GM19395 (cell line): ENCODE results near the gene PAK3.

Experiments used
- ATAC-seq: cut with Tn5 transposase; IDR thresholded peaks from one replicate; pipeline ENCODE4 v1.9.1; 2021; ENCODE audit warnings: mild to moderate bottlenecking, moderate library complexity; ENCODE audit not compliant: unreplicated experiment

Gene PAK3

GRCh38 chrX:111095974-111096895, at the start of gene PAK3:
Gene PAK3, plus strand, starts transcription at chrX:111096191. Its CDS starts 26,913 bp downstream, at chrX:111123104.
- peak; percentile 54 for ATAC-seq

DNA sequence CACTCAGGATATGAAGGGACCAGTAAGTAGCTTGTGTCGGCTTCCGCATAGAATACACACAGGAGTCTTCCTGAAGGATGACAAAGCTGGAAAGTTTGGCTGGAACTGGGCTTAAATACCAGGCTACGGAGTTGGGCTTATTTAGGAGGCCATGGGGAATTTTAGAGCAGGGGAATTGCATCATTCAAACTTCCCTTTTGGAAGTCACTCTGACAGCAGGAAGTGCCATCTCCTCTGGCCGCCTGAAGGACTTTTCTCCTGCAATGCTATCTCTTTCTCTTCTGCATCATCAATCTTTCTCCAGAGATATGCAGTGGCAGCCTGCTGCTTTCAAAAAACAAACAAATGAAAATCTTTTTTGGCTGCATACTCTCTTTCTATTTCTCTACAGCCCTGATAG, 48.4 kb upstream of the PAK3 start:
- no peak for ATAC-seq

DNA sequence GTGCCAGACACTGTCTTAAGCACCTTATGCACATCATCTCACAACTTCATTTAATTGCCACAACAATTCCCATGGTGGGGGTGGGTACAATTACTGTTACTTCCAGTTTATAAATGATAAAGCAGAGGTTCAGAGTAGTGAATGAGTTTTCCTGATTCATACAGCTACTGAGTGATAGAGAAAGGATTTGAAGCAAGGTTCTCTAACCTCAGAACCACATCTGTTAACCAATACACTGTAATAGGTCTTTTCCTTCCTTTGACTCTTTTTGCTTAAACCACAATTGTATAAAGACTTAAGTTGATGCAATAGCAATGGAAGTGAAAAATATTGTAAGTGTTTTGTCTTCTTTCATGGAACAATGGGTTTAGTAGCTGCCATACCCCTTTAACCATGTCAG, 43.5 kb upstream of the PAK3 start:
- ATAC-seq = no peak

DNA sequence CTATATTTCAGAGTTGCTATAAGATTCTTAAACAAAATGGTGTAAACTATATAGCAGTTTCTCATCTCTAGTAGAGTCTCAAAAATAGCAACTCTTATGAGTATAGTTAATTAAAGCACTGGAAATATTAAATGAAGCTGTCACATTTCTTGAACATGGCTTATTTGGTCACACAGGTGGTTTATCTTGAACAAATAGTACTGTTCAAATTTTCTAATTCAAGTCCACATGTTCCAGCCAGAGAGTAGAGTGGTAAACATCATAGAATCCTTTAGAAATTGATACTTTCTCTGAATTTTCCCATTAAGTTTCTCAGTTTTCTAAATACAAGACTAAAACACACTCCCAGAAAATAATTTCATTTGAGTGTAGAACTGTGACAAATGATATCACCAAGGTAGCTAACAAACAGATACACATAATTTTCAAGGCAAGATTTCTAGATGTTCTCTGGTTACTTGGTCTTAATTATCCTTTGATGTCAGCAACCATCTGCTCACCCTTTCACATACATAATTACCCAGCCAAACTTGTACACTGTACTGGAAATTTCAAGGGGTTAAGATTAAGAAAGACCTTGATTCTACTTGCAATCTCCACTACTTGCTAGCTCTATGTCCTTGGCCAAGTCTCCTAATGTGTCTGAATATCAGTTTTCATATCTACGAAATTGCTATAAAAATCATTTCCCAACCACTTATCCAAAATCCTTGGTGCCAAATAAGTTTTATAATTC, 24.3 kb upstream of the PAK3 start:
- ATAC-seq = no peak

- no peak for ATAC-seq
These were observed 12.9 kb upstream of the PAK3 start for GRCh38 chrX:111083081-111083480.

DNA sequence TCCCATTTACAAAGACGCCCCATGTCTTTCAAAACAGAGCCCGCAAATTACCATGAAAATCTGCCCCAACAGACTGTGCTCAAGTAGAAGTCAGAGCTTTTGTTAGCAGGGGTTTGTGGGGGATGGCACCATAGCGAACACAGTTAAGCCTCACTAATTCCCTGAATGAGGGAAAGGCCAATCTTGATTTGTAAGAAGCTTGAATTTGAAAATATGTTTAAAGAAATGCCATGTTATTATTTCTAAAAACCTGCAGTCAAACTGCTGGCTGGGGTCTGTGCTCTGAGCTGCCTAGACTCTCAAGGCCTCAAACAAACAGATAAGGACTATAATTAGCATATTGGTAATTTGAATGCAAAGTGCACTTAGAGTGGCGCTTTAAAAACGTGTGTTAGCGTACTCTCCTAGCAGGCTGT, 9.4 kb upstream of the PAK3 start:
- ATAC-seq = no peak

DNA sequence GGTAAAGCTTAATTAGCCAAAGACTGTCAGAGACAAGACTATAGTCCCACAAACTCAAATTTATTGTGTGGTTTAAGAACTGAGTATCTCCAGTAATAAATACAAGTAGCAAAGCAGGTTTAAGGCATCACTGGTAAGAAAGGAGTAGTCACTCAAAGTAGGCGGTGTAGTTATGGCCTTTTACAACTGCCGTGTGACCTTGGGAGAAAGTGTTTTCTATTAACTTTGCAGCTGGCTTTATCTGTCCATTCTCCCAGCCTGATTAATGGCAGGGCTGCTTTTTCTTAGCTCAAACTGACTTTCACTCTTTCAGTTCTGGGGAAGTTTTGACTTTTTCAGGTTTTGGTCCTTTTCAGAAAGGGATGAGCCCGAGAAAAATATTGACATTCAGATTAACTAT, 7.4 kb upstream of the PAK3 start:
- no peak for ATAC-seq

- ATAC-seq = no peak
These were observed 5.5 kb upstream of the PAK3 start for GRCh38 chrX:111090458-111090857.

GRCh38 chrX:111098874-111099273, 2.9 kb downstream of the PAK3 start:
- no peak for ATAC-seq

DNA sequence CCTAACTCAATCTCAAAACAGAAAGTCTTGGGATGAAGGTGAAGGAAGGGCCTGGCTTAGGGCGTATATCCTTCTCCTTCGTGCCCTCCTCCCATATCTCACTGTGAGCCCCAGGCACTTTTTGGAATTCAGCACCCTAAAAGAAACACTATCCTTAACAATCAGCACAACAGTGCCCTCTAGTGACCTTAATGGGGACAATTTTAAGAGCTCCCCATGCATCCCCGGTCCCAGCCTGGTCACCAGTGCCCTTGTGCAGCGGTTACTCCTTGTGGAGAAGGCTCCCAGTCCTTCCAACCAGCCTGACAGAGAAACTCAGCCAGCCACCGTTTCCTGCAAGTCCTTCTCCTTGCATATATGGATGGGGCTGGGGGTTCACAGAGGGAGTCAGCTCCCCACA, 4.2 kb downstream of the PAK3 start:
- ATAC-seq = peak; percentile 64

- no peak for ATAC-seq
These were observed 5.6 kb downstream of the PAK3 start for GRCh38 chrX:111101580-111101979.

DNA sequence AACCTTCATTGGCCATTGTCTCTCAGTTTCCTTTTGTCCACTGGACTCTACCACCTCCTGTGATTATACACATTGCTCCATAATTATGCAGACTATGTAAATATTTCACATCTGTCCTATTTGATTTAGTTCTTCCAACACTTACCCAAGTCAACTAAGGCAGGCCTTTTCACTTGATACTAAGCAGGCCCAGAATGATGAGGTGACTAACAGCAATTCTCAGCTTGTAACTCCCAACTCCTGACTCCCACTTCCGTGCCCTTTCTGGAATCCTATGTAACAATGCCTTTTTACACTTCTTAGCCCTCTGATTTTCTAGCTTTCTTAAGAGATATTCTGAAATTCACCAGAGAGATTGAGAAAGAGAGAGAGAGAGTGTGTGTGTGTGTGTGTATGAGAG, 6.6 kb downstream of the PAK3 start:
- ATAC-seq = no peak

DNA sequence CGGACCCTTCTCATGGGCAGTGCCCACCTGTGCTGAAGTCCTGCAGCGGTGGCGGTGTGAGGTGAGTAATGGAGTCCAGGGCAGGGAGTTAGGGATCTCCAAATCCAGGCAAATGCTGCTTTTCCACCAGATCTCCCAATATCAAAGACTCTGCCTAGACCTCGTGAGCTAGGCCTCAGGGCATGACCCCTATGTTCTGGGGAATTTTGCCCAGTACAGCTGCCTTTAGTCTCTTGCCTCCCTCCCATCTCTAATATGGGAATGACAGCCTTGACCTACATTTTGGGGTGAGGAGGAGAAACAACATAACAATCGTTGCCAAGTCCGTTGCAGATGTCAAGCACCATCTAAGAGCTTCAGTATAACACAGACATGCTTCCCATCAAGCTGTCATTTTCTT, 7.3 kb downstream of the PAK3 start:
- ATAC-seq = no peak

DNA sequence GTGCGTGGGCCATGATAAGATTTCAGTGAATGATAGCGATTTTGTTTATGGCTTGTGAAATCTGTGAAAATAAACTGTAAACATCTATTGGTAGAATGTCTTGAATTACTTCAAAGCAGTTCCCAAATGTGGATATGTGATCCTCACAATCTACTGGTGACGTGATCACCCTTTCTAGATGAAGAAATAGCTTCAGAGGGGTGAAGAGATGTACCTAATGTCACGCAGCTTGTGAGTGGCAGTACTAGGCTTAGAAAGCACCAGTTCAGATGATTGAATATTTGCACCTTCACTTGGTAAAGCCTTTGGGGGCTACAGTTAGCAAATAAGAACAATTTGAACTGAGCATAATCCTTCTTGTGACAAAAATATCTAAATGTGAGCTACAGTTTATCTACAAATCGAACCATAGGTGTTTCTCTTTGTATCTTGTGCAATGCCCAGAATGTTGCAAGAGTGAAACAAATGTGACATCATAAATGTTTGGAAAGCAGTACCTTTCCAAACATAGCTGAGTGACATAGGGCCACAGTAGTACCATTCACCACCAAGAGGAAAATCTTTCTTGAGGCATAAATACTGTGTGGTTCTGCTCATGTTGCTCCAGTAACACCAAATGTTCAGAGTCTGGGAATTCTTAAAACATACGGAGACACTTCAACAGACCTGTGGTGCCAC, 14.2 kb downstream of the PAK3 start:
- ATAC-seq = no peak

DNA sequence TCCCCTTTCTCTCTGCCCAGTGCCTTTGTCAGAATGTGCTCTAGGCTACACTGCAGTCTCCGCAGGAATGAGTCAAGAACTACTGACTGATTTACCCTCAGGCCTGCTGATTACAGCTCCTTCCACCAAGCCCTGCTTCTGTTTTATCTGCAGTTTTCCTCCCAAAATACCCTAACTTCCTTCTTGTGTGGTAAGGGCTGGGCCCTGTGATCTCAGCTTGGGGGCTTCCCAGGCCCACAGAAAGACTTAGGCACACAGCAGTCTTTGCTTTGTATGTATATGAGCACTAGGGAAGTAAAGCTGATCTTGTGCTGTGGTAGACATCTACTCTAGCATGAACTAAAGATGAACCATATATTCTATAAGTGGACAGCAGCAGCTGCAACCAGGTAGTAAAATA, 18.8 kb downstream of the PAK3 start:
- no peak for ATAC-seq

- no peak for ATAC-seq
These were observed 20.7 kb downstream of the PAK3 start for GRCh38 chrX:111116666-111117065.

- ATAC-seq = no peak
These were observed 23.4 kb downstream of the PAK3 start for GRCh38 chrX:111119341-111119740.

DNA sequence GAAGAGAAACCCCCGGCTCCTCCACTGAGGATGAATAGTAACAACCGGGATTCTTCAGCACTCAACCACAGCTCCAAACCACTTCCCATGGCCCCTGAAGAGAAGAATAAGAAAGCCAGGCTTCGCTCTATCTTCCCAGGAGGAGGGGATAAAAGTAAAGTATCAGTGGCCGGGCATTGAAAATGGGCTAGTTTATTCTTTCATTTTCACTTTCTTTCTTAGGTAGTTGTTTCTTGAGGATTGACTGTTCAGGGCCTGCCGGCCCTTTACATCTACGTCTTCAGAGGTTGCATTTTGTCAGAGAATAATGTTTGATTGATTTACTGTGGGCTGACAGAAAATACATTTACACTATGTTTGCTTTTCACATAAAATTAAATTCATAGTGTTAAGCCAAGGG, 27.1 kb downstream of the PAK3 start:
- ATAC-seq = peak; percentile 70

DNA sequence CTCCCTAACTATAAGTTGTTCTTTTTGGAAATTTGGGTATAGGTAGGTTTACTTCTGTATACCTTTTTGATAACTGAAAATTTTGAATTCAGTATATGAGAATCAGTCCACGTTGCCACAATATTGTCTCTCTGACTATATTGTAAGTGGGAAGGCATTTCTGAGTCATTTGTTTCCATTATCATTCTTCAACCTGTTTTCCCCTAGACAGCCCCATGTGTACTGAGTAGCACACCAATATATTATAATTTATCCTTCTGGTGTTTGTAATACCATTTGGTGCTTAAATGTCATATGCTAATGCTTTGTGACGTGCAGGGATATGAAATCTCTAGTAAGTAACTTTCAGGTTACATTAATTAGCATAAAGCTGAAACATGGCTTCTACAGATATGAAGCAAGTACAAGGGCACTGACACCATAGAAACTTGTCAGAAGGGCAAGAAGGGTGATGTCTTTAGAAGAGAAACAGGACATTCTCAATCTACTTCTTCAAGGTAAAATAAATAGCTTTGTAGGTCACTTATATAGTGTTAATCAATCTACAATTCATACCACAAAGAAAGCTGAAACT, 27.7 kb downstream of the PAK3 start:
- peak; percentile 50 for ATAC-seq

GRCh38 chrX:111124418-111124817, 28.4 kb downstream of the PAK3 start:
- ATAC-seq = no peak

DNA sequence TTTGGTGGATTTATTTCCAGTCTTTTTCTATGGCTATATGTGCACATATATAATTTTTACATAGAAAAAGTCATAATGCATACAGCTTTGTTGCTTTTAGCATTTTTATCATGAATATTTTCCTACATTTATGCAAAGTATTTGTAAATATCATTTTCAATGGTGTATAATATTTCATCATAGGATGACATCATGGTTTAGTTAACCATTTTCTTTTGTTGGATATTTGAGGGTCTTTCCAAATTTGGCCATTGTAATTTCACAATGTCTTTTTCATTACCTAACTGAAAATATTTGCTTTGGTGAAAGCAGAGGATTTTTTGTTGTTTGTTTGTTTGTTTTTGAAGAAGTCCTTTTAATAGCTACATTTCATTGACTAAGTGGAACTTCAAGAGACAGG, 31.0 kb downstream of the PAK3 start:
- ATAC-seq = no peak
